H1 (cell line): ENCODE data around the gene CYP26C1. TPM values are rescaled to one million over a fixed set of nuclear protein-coding genes. Genes with fewer than 3 reads are reported as not detected.

Experiments
- CTCF ChIA-PET: fragments of 300-600 bp; sonication (Branson Sonifier 250); formaldehyde crosslinking; loops from one replicate; lab custom pipeline; 2021; ENCODE audit not compliant: partially characterized antibody; lab: Charles Lee
- POLR2A ChIA-PET: fragments of 300-600 bp; sonication (Branson Sonifier 250); formaldehyde crosslinking; loops from one replicate; lab custom pipeline; 2021; ENCODE audit warnings: inconsistent platforms; ENCODE audit not compliant: partially characterized antibody; lab: Charles Lee
- DNase-seq, 2 experiments: peaks; one replicate each; pipeline versions ENCODE4 v3.0.0 to v3.0.0-alpha.2; 2010 to 2022; ENCODE audit warnings: low spot score in 2 of 2, low read depth in 1 of 2, mixed read lengths in 1 of 2
- FAIRE-seq: peaks from 2 replicates; lab custom pipeline; 2011; peaks lifted over from hg19 to GRCh38; lab: Jason Lieb, UNC
- H2AFZ ChIP-seq: 2 replicates; pipeline ENCODE4 v1.8.1; 2012; ENCODE audit warnings: low read length, inconsistent platforms
- H2AK5ac ChIP-seq: 2 replicates; pipeline ENCODE4 v1.6.1; 2013; ENCODE audit warnings: low read depth, low read length
- H2BK120ac ChIP-seq: replicated peaks from 2 replicates; pipeline ENCODE3; 2013; ENCODE audit warnings: low read depth, low read length, inconsistent platforms
- H2BK12ac ChIP-seq: 2 replicates; pipeline ENCODE4 v1.6.1; 2013; ENCODE audit warnings: low read depth, low read length
- H2BK15ac ChIP-seq: 2 replicates; pipeline ENCODE4 v1.6.1; 2013; ENCODE audit warnings: low read length
- H2BK20ac ChIP-seq: 2 replicates; pipeline ENCODE4 v1.6.1; 2013; ENCODE audit warnings: low read length
- H2BK5ac ChIP-seq: 2 replicates; pipeline ENCODE4 v1.6.1; 2013; ENCODE audit warnings: low read depth, low read length
- H3K14ac ChIP-seq: 2 replicates; pipeline ENCODE4 v1.6.1; 2013; ENCODE audit warnings: inconsistent platforms; ENCODE audit not compliant: insufficient read length
- H3K18ac ChIP-seq: 2 replicates; pipeline ENCODE4 v1.6.1; 2013; ENCODE audit warnings: low read length; ENCODE audit errors: extremely low read depth
- H3K23ac ChIP-seq: 2 replicates; pipeline ENCODE4 v1.6.1; 2013; ENCODE audit warnings: inconsistent platforms; ENCODE audit not compliant: insufficient read length
- H3K23me2 ChIP-seq: 2 replicates; pipeline ENCODE4 v1.6.1; 2013; ENCODE audit warnings: low read depth, low read length
- H3K27ac ChIP-seq: 2 replicates; pipeline ENCODE4 v1.6.1; 2011; ENCODE audit warnings: low read depth, low read length, inconsistent platforms
- H3K27me3 ChIP-seq, 4 experiments: replicated peaks in 1 of 4; 1 replicate in 1 of 4; 2 replicates in 3 of 4; pipeline versions ENCODE4 v1.6.1 to v1.8.1; 2011 to 2013; ENCODE audit warnings: low read length in 3 of 4, mild to moderate bottlenecking in 3 of 4, inconsistent platforms in 2 of 4, mixed read lengths in 2 of 4, moderate library complexity in 1 of 4; ENCODE audit not compliant: control insufficient read depth in 3 of 4, insufficient read depth in 3 of 4; ENCODE audit errors: extremely low read depth in 1 of 4
- H3K36me3 ChIP-seq, 4 experiments: 2 replicates each; pipeline versions ENCODE4 v1.6.1 to v1.8.1; 2011 to 2013; ENCODE audit warnings: mild to moderate bottlenecking in 4 of 4, low read length in 3 of 4, moderate library complexity in 2 of 4, control low read depth in 1 of 4, inconsistent platforms in 1 of 4; ENCODE audit not compliant: insufficient read depth in 4 of 4, control insufficient read depth in 2 of 4
- H3K4ac ChIP-seq: replicated peaks from 2 replicates; pipeline ENCODE3; 2013; ENCODE audit warnings: low read length, low read depth, mixed read lengths, inconsistent platforms; ENCODE audit not compliant: insufficient read length
- H3K4me1 ChIP-seq, 4 experiments: replicated peaks in 1 of 4; 1 replicate in 1 of 4; 2 replicates in 3 of 4; pipeline versions ENCODE4 v1.6.1 to v1.8.1; 2011 to 2013; ENCODE audit warnings: low read length in 3 of 4, inconsistent platforms in 2 of 4, mixed read lengths in 1 of 4; ENCODE audit not compliant: insufficient read depth in 4 of 4, control insufficient read depth in 3 of 4
- H3K4me2 ChIP-seq, 2 experiments: 2 replicates each; pipeline versions ENCODE4 v1.6.1 to v1.8.1; 2011 to 2013; ENCODE audit warnings: low read depth in 2 of 2, low read length in 2 of 2, control low read depth in 1 of 2, inconsistent platforms in 1 of 2, mild to moderate bottlenecking in 1 of 2; ENCODE audit not compliant: insufficient read depth in 1 of 2
- H3K4me3 ChIP-seq, 4 experiments: fragments of 200-600, 300-600 bp in 1 of 4; sonication (generic), shearing (Covaris generic), sonication (Bioruptor Twin) in 1 of 4; 2 replicates each; pipeline versions ENCODE4 v1.5.1 to v1.8.1; 2011 to 2016; ENCODE audit warnings: low read length in 4 of 4, low read depth in 3 of 4, control low read depth in 2 of 4, inconsistent platforms in 2 of 4, mild to moderate bottlenecking in 2 of 4, mixed read lengths in 1 of 4, moderate library complexity in 1 of 4; ENCODE audit not compliant: insufficient read depth in 2 of 4; ENCODE audit errors: extremely low read depth in 1 of 4
- H3K56ac ChIP-seq: replicated peaks from 2 replicates; pipeline ENCODE3; 2013; ENCODE audit warnings: low read depth, mild to moderate bottlenecking, mixed read lengths, low read length, inconsistent platforms; ENCODE audit not compliant: insufficient read length
- H3K79me1 ChIP-seq: 2 replicates; pipeline ENCODE4 v1.6.1; 2013; ENCODE audit warnings: low read depth, low read length, control low read depth
- H3K79me2 ChIP-seq, 2 experiments: 2 replicates each; pipeline versions ENCODE4 v1.6.1 to v1.8.1; 2012 to 2013; ENCODE audit warnings: low read length in 2 of 2, mild to moderate bottlenecking in 2 of 2, inconsistent platforms in 1 of 2; ENCODE audit not compliant: insufficient read depth in 2 of 2, control insufficient read depth in 1 of 2
- H3K9ac ChIP-seq, 4 experiments: replicated peaks in 1 of 4; 1 replicate in 1 of 4; 2 replicates in 3 of 4; pipeline versions ENCODE4 v1.6.1 to v1.8.1; 2011 to 2013; ENCODE audit warnings: low read depth in 3 of 4, low read length in 3 of 4, control low read depth in 2 of 4, mild to moderate bottlenecking in 2 of 4, moderate library complexity in 2 of 4, inconsistent platforms in 1 of 4; ENCODE audit errors: extremely low read depth in 1 of 4
- H3K9me3 ChIP-seq, 2 experiments: 2 replicates each; pipeline versions ENCODE4 v1.6.1 to v1.8.1; 2012 to 2013; ENCODE audit warnings: mild to moderate bottlenecking in 2 of 2, moderate library complexity in 2 of 2, control low read depth in 1 of 2, inconsistent platforms in 1 of 2, low read depth in 1 of 2, low read length in 1 of 2, mixed read lengths in 1 of 2; ENCODE audit not compliant: insufficient read depth in 2 of 2
- H4K20me1 ChIP-seq, 2 experiments: replicated peaks in 1 of 2; 2 replicates each; pipeline versions ENCODE3 to v1.8.1; 2011 to 2013; ENCODE audit warnings: inconsistent platforms in 2 of 2, low read length in 2 of 2, mild to moderate bottlenecking in 1 of 2; ENCODE audit not compliant: insufficient read depth in 2 of 2, control insufficient read depth in 1 of 2
- H4K5ac ChIP-seq: 2 replicates; pipeline ENCODE4 v1.6.1; 2013; ENCODE audit warnings: low read length, low read depth, mixed read lengths, inconsistent platforms; ENCODE audit not compliant: insufficient read length
- H4K8ac ChIP-seq: 2 replicates; pipeline ENCODE4 v1.8.0; 2013; ENCODE audit warnings: mild to moderate bottlenecking, moderate library complexity, low read length, inconsistent platforms; ENCODE audit not compliant: insufficient read depth; ENCODE audit errors: extremely low read depth
- H4K91ac ChIP-seq: replicated peaks from 2 replicates; pipeline ENCODE3; 2013; ENCODE audit warnings: low read length, mixed read lengths, inconsistent platforms; ENCODE audit not compliant: insufficient read length
- BRCA1 ChIP-seq: IDR thresholded peaks from 2 replicates; pipeline ENCODE4 v1.6.1; 2012; ENCODE audit warnings: low read depth, low read length, improper control_type of control experiment
- CBX5 ChIP-seq: fragments of 300-800, 300-1000 bp; sonication (generic); IDR thresholded peaks from 2 replicates; pipeline ENCODE4 v1.7.1; 2016; ENCODE audit warnings: antibody characterized with exemption, low read length, low read depth
- CTBP2 ChIP-seq: IDR thresholded peaks from 2 replicates; pipeline ENCODE4 v1.7.0; 2011; ENCODE audit warnings: borderline replicate concordance, mild to moderate bottlenecking, moderate library complexity, mixed read lengths, low read length; ENCODE audit not compliant: insufficient read depth, insufficient read length
- GABPA ChIP-seq: IDR thresholded peaks from 2 replicates; pipeline ENCODE4 v1.6.1; 2011; ENCODE audit warnings: mild to moderate bottlenecking, low read length, moderate library complexity, borderline replicate concordance; ENCODE audit not compliant: insufficient read depth
- HDAC6 ChIP-seq: IDR thresholded peaks from one replicate; pipeline ENCODE4 v1.7.1; 2012; ENCODE audit warnings: low read depth, mild to moderate bottlenecking, inconsistent platforms, low read length, moderate library complexity
- JUN ChIP-seq: IDR thresholded peaks from 2 replicates; pipeline ENCODE4 v1.6.1; 2011; ENCODE audit warnings: low read depth, mild to moderate bottlenecking, improper control_type of control experiment, low read length
- KDM1A ChIP-seq: fragments of 200-600, 300-600 bp; sonication (generic); IDR thresholded peaks from 2 replicates; pipeline ENCODE4 v1.7.1; 2016; ENCODE audit warnings: mild to moderate bottlenecking, low read length, borderline replicate concordance
- POLR2A ChIP-seq, 2 experiments: IDR thresholded peaks; 1 replicate in 1 of 2; 2 replicates in 1 of 2; pipeline ENCODE4 v1.6.1; 2011; ENCODE audit warnings: low read depth in 2 of 2, low read length in 2 of 2, mild to moderate bottlenecking in 2 of 2; ENCODE audit errors: control extremely low read depth in 1 of 2
- POLR2AphosphoS5 ChIP-seq: IDR thresholded peaks from 2 replicates; pipeline ENCODE4 v1.6.1; 2011; ENCODE audit warnings: low read depth, low read length
- POU5F1 ChIP-seq: IDR thresholded peaks from 2 replicates; pipeline ENCODE4 v1.6.1; 2011; ENCODE audit warnings: low read depth, mild to moderate bottlenecking, low read length, moderate library complexity
- RAD21 ChIP-seq, 2 experiments: IDR thresholded peaks in 1 of 2; conservative IDR thresholded peaks in 1 of 2; 2 replicates each; pipeline ENCODE4 v1.6.1; 2011; ENCODE audit warnings: low read depth in 2 of 2, low read length in 2 of 2, improper control_type of control experiment in 1 of 2, inconsistent platforms in 1 of 2, mild to moderate bottlenecking in 1 of 2, moderate library complexity in 1 of 2
- TAF7 ChIP-seq: optimal IDR thresholded peaks from 2 replicates; pipeline ENCODE3; 2011; ENCODE audit warnings: low read depth, mild to moderate bottlenecking, inconsistent platforms, low read length, moderate library complexity, borderline replicate concordance
- ZNF274 ChIP-seq: IDR thresholded peaks from 2 replicates; pipeline ENCODE4 v1.7.0; 2012; ENCODE audit warnings: low read length, borderline replicate concordance; ENCODE audit errors: extremely low read depth
- polyA plus RNA-seq, 7 experiments: library from polyadenylated mRNA; depleted of rRNA in 3 of 7; stranded (reverse) in 5 of 7; unstranded in 2 of 7; fragments of >200 nt in 5 of 7; fragments of 200-250 nt in 2 of 7; gene quantifications; 1 replicate in 5 of 7; 2 replicates in 1 of 7; 4 replicates in 1 of 7; pipeline versions ENCODE4 v1.2.1 to v1.2.3, GENCODE V29; 2011 to 2013; ENCODE audit warnings: missing spikeins in 2 of 7, mixed read lengths in 2 of 7
- total RNA-seq: library from RNA; stranded (reverse); fragmentation: NEBNext Ultra II Directional; extraction: Animal tissue kit (Norgen Biotek cat#: 25700); gene quantifications from 2 replicates; pipeline ENCODE4 v1.2.1, GENCODE V29; 2021
- TF ChIP-seq, protein P1 (sequence below): IDR thresholded peaks from 2 replicates; pipeline ENCODE4 v1.6.1; 2012; ENCODE audit warnings: inconsistent platforms

The CYP26C1 gene
- total and polyA plus RNA-seq, 2 of the 8 experiments (the other 6 are each of a cell fraction or from before 2014, with no cell fraction given) = 0.12 to 0.28 TPM

DNA sequence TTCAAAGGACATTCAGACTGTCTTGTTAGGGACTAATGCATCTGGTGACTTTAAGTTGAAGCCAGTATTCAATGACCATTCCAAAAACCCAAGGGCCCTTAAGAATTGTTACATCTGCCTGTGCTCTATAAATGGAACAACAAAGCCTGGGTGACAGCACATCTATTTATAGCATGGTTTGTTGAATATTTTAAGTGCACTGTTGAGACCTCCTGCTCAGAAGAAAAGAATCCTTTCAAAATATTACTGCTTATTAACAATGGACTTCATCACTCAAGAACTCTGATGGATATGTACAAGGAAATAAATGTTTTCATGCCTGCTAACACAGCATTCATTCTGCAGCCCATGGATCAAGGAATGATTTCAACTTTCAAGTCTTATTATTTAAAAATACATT, 33.1 kb upstream of the CYP26C1 start:
- no peak overlapping the region for H3K4me3 ChIP-seq
- H3K79me2 ChIP-seq = no peaks in the 10 kb centered on the region
- H2AFZ ChIP-seq = no peak overlapping the region
- H3K23ac ChIP-seq = no peak overlapping the region
- H4K8ac ChIP-seq = no peak overlapping the region
- no peak overlapping the region for H3K14ac ChIP-seq
- DNase-seq = no peak
- H3K4me2 ChIP-seq = no peak overlapping the region
- H3K27ac ChIP-seq = no peak overlapping the region
- H2BK5ac ChIP-seq = no peak overlapping the region
- H3K18ac ChIP-seq = no peak overlapping the region
- H2BK15ac ChIP-seq = no peak overlapping the region
- H3K9ac ChIP-seq = no peak overlapping the region
- FAIRE-seq = no peak
- POLR2A ChIA-PET = no interaction called here
- H4K5ac ChIP-seq = no peak overlapping the region
- no peaks in the 10 kb centered on the region for H4K20me1 ChIP-seq
- no peaks in the 10 kb centered on the region for H3K23me2 ChIP-seq
- no peak overlapping the region for H4K91ac ChIP-seq
- no peak overlapping the region for H2BK20ac ChIP-seq
- no peak overlapping the region for H2BK12ac ChIP-seq
- H3K9me3 ChIP-seq = no peaks in the 10 kb centered on the region
- no peak overlapping the region for H2AK5ac ChIP-seq
- H3K27me3 ChIP-seq = no peaks in the 10 kb centered on the region
- H3K79me1 ChIP-seq = no peaks in the 10 kb centered on the region
- H3K4me1 ChIP-seq = peaks cover 0 to 6% (median 0%) of the 10 kb centered on the region in 4 experiments; a peak in 3 of 7 replicates
- CTCF ChIA-PET = interaction anchor here (0.6 to 1.3 kb wide), 3 partner anchors 12 to 38 kb away, joined by 3 to 5 read pairs (median 3); no protein-coding TSS in a partner anchor
- no peak overlapping the region for H3K56ac ChIP-seq
- no peak overlapping the region for H2BK120ac ChIP-seq
- H3K4ac ChIP-seq = no peak overlapping the region
- H3K36me3 ChIP-seq = no peaks in the 10 kb centered on the region
- no peak for TF ChIP-seq BRCA1
- TF ChIP-seq CBX5 = no peak
- TF ChIP-seq POLR2A (IDR thresholded peaks at IDR 0.05; ENCODE audit: control extremely low read depth in 1 of 2, low read depth in 2 of 2, low read length in 2 of 2) = no peak
- no peak for TF ChIP-seq GABPA
- no peak for TF ChIP-seq ZNF274
- no peak for TF ChIP-seq POLR2AphosphoS5
- TF ChIP-seq KDM1A = no peak
- TF ChIP-seq, protein P1, sequence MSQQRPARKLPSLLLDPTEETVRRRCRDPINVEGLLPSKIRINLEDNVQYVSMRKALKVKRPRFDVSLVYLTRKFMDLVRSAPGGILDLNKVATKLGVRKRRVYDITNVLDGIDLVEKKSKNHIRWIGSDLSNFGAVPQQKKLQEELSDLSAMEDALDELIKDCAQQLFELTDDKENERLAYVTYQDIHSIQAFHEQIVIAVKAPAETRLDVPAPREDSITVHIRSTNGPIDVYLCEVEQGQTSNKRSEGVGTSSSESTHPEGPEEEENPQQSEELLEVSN = no peak
- no peak for TF ChIP-seq TAF7
- TF ChIP-seq CTBP2 = no peak
- no peak for TF ChIP-seq JUN
- TF ChIP-seq POU5F1 = no peak
- TF ChIP-seq HDAC6 = no peak
- no peak for TF ChIP-seq RAD21 (IDR thresholded peaks at IDR 0.05 in 1 of 2, conservative IDR thresholded peaks at IDR 0.05 in 1 of 2; ENCODE audit: low read depth in 2 of 2, low read length in 2 of 2)
